KMS-11 (cell line): ENCODE results near the gene PRDX6.
"Not testable (repeated sequence)": the region's sequence is repeated elsewhere in the genome, so short reads cannot be mapped to it uniquely, and the experiment has no call there.

Source experiments
- H2AFZ ChIP-seq: fragments of 200-600 bp; sonication (generic); 2 replicates; pipeline ENCODE4 v1.6.1; 2016; ENCODE audit warnings: antibody characterized with exemption, mixed run types, low read depth
- H3K27ac ChIP-seq: fragments of 200-600 bp; sonication (generic); 2 replicates; pipeline ENCODE4 v1.6.1; 2016; ENCODE audit warnings: mild to moderate bottlenecking, mixed run types
- H3K27me3 ChIP-seq: fragments of 200-600 bp; sonication (generic); 2 replicates; pipeline ENCODE4 v1.6.1; 2017; ENCODE audit warnings: mild to moderate bottlenecking, low read depth, mixed run types, moderate library complexity; ENCODE audit not compliant: insufficient read depth
- H3K36me3 ChIP-seq: fragments of 200-600 bp; sonication (generic); 2 replicates; pipeline ENCODE4 v1.6.1; 2017; ENCODE audit warnings: mild to moderate bottlenecking, mixed run types; ENCODE audit not compliant: insufficient read depth
- H3K4me1 ChIP-seq: fragments of 200-600 bp; sonication (generic); 2 replicates; pipeline ENCODE4 v1.6.1; 2016; ENCODE audit warnings: mild to moderate bottlenecking, low read depth, mixed run types; ENCODE audit not compliant: poor library complexity, severe bottlenecking
- H3K4me2 ChIP-seq: fragments of 200-600 bp; sonication (generic); 2 replicates; pipeline ENCODE4 v1.7.0; 2016; ENCODE audit warnings: mild to moderate bottlenecking, mixed run types
- H3K4me3 ChIP-seq: fragments of 200-600 bp; sonication (generic); IDR thresholded peaks from 2 replicates; pipeline ENCODE4 v1.6.1; 2017; ENCODE audit warnings: low read depth, low read length, mixed read lengths; ENCODE audit not compliant: insufficient read depth
- H3K79me2 ChIP-seq: fragments of 200-600 bp; sonication (generic); 2 replicates; pipeline ENCODE4 v1.6.1; 2016; ENCODE audit warnings: low read depth, mixed run types; ENCODE audit not compliant: insufficient read depth
- H3K9ac ChIP-seq: fragments of 200-600 bp; sonication (generic); 2 replicates; pipeline ENCODE4 v1.6.1; 2016; ENCODE audit warnings: mild to moderate bottlenecking, mixed run types
- H4K20me1 ChIP-seq: fragments of 200-600 bp; sonication (generic); 2 replicates; pipeline ENCODE4 v1.6.1; 2016; ENCODE audit warnings: mild to moderate bottlenecking, mixed run types; ENCODE audit not compliant: insufficient read depth
- CTCF ChIP-seq: fragments of 200-600 bp; sonication (generic); conservative IDR thresholded peaks from 2 replicates; pipeline ENCODE4 v1.6.1; 2017; ENCODE audit warnings: low read depth, mild to moderate bottlenecking, antibody characterized with exemption, low read length, moderate library complexity, mixed read lengths

PRDX6 gene

GRCh38 chr1:173509797-173510196 is 32.7 kb downstream of the PRDX6 start:
- no peaks in the 10 kb centered on the region for H3K4me1 ChIP-seq

GRCh38 chr1:173514503-173514902 is 37.4 kb downstream of the PRDX6 start:
- not testable (repeated sequence) for H4K20me1 ChIP-seq, H3K4me2 ChIP-seq, H3K9ac ChIP-seq, H3K4me1 ChIP-seq, H3K36me3 ChIP-seq, H3K27me3 ChIP-seq, H3K27ac ChIP-seq, H3K79me2 ChIP-seq, H3K4me3 ChIP-seq, H2AFZ ChIP-seq

More at GRCh38 chr1:173509797-173510196, 32.7 kb downstream of the PRDX6 start:
- H3K4me2 ChIP-seq, result no peak overlapping the region
- no peaks in the 10 kb centered on the region for H3K27me3 ChIP-seq
- H3K27ac ChIP-seq, result no peak overlapping the region
- no peaks in the 10 kb centered on the region for H3K36me3 ChIP-seq
- no peaks in the 10 kb centered on the region for H3K79me2 ChIP-seq
- no peak overlapping the region for H3K9ac ChIP-seq
- no peak overlapping the region for H3K4me3 ChIP-seq
- no peak overlapping the region for H2AFZ ChIP-seq
- no peaks in the 10 kb centered on the region for H4K20me1 ChIP-seq
- no peak for TF ChIP-seq CTCF

GRCh38 chr1:173520799-173521198 is 43.7 kb downstream of the PRDX6 start:
- no peak for TF ChIP-seq CTCF
- Histone ChIP-seq H3K9ac (no peak overlapping the region), H3K79me2 (no peaks in the 10 kb centered on the region), H4K20me1 (no peaks in the 10 kb centered on the region), H3K36me3 (no peaks in the 10 kb centered on the region), H2AFZ (no peak overlapping the region), H3K4me1 (no peaks in the 10 kb centered on the region), H3K27ac (no peak overlapping the region), H3K4me3 (no peak overlapping the region), H3K27me3 (no peaks in the 10 kb centered on the region), H3K4me2 (no peak overlapping the region)

- Histone ChIP-seq H3K36me3 (no peaks in the 10 kb centered on the region), H3K27me3 (no peaks in the 10 kb centered on the region), H3K9ac (no peak overlapping the region), H3K27ac (no peak overlapping the region), H4K20me1 (no peaks in the 10 kb centered on the region), H2AFZ (no peak overlapping the region), H3K4me1 (no peaks in the 10 kb centered on the region), H3K4me2 (no peak overlapping the region), H3K4me3 (no peak overlapping the region), H3K79me2 (no peaks in the 10 kb centered on the region)
- no peak for TF ChIP-seq CTCF
Measured at GRCh38 chr1:173523329-173523728, 46.2 kb downstream of the PRDX6 start.

- no peaks in the 10 kb centered on the region for H3K36me3 ChIP-seq
- no peak for TF ChIP-seq CTCF
- no peaks in the 10 kb centered on the region for H3K27me3 ChIP-seq
- H3K4me2 ChIP-seq, result no peak overlapping the region
- no peaks in the 10 kb centered on the region for H3K4me1 ChIP-seq
- H3K9ac ChIP-seq, result no peak overlapping the region
- no peak overlapping the region for H3K27ac ChIP-seq
- H3K4me3 ChIP-seq, result no peak overlapping the region
- H2AFZ ChIP-seq, result no peak overlapping the region
- no peaks in the 10 kb centered on the region for H3K79me2 ChIP-seq
- H4K20me1 ChIP-seq, result no peaks in the 10 kb centered on the region
Measured at GRCh38 chr1:173525926-173526325, 48.8 kb downstream of the PRDX6 start.
